NCI-H2196 treated with DMSO at 0.1 percent for 48 hours (cell line): ENCODE results near the gene CLMN.
"Not testable (repeated sequence)": the region's sequence is repeated elsewhere in the genome, so short reads cannot be mapped to it uniquely, and the experiment has no call there.

Experiments used
- DNase-seq: peaks from one replicate; lab custom pipeline; 2025; ENCODE audit not compliant: unreplicated experiment; lab: John Stamatoyannopoulos, UW

The CLMN gene

DNA sequence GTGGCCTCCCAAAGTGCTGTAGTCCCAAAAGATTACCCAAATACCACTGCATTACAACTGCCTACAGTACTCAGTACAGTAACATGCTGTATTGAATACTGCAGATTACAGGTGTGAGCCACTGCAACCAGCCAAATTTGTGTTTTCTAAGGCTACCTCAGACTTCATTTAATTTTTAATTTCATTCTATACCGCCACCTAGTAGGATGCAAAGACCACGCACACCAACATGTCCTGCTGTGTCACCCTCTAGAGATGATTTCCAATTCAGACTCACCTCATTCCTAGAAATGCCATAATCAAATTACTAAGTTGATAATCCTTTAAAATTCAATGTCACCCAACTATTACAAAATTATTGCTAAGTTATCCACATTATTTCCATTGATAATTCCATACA lies 177.5 kb downstream of the CLMN start:
- DNase-seq = no peak

- DNase-seq = no peak
Measured at GRCh38 chr14:95141684-95142083, 178.0 kb downstream of the CLMN start.

- no peak for DNase-seq
Measured at GRCh38 chr14:95140060-95140858, 179.4 kb downstream of the CLMN start.

GRCh38 chr14:95138876-95139275 lies 180.8 kb downstream of the CLMN start:
- no peak for DNase-seq

DNA sequence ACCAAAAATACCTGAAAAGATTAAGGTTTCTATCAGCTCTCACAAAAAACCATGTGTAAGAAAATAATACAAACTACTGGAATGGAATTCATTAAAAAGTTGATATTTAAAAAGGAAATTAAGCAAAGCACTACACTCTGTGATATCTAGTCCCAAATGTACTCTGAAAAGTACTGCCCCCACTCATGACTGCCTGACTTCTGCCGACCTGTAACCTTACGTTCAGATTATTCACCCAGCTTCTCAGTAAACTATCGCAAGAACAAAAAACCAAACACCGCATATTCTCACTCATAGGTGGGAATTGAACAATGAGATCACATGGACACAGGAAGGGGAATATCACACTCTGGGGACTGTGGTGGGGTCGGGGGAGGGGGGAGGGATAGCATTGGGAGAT lies 181.3 kb downstream of the CLMN start:
- DNase-seq = not testable (repeated sequence)

DNA sequence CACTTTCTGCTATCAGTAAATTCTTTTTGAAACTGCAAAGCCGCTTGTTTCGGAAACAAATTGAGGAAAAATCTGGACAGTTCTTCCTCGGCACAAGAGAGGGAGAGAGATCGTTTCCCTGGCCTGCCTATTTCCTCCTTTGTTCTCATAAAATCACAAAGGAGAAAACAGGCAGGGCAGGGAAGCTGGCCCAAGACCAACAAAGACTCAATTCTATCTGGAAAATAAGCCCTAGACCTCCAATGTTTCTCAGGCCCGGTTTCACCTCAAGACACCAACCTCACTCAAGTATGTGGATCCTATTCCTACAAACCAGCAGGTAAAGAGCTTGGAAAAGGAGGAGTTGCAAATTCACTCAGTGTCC lies 181.9 kb downstream of the CLMN start:
- DNase-seq = no peak

DNA sequence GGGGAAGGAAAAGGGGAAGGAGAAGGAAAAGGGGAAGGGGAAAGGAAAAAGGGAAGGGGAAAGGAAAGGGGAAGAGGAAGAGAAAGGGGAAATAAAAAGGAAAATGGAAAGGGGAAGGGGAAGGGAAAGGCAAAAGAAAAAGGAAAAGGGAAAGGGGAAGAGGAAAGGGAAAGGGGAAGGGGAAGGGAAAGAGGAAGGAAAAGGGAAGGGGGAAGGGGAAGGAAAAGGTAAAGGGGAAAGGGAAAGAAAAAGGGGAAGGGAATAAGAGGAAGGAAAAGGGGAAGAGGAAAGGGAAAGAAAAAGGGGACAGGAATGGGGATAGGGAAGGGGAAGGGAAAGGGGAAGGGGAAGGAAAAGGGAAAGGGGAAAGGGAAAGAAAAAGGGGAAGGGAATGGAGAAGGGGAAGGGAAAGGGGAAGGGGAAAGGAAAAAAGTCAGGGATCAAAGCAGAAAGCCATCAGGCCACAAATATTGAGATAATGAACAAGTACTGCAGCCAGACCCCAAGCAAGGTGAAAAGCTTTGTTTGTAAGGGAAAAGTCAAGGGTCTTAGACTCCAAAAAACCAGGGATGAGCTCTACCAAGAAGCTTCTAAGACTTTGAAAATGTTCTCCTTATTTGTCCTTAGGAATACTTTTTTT lies 182.4 kb downstream of the CLMN start:
- no peak for DNase-seq

GRCh38 chr14:95136631-95137030 lies 183.1 kb downstream of the CLMN start:
- no peak for DNase-seq

DNA sequence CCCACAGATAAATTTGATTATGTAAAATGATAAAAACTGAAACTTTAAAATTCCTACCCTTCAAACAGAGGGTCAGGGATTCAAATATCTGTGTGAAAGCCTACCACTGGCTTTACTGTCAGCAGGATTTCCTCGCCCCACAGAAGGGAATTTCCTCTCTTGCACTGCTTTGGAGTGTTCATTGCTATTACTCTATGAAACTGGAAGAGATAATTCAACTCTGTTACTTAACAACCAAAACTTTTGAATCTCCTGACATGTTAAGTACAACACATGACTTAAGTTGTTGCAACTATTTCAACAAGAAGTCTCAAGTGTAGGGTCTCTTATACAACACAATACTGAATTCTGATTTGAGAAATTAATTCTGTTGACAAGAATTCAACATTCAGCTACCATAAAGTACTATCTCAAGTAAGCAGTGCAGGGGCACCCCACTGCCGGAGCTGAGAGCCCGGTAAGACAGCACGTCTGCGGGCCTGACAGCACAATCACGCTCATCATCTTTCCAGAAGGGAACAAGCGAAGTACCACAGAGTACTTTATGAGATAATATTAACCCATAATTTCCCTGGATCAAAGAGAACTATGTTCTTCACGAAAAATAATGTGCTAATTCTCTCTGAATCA lies 185.3 kb downstream of the CLMN start:
- DNase-seq = no peak

DNA sequence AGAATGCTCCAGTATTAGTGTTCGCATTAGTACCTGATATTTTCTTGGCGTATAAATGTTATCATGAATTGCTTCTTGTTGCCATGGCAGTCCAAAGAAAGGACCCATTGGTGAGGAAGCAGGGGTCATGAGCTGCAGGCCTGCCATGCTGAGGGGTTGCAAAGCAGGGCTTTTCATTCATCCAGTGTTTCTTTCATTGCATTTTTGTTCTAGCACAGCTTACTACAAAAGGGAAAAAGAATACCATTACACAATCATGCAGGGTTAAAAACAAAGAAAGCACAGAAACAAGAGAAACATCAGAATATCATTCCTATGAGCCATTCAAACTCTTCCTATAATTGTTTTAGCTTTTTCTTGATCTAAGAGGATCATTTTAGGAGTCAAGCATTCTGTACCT lies 186.4 kb downstream of the CLMN start:
- no peak for DNase-seq

- DNase-seq = no peak
Measured at GRCh38 chr14:95132760-95133159, 186.9 kb downstream of the CLMN start.
